ENCODE measurements around the gene NOP9.

GRCh38 chr14:24252289-24253124 lies 47.1 kb upstream of the NOP9 start:
- TF ChIP-seq POLR2AphosphoS5 (IDR thresholded peaks at IDR 0.05; ENCODE audit: low read depth, low read length) = no peak
- TF ChIP-seq REST (IDR thresholded peaks at IDR 0.05; ENCODE audit: insufficient read depth in 1 of 2, low read depth in 2 of 2, low read length in 2 of 2) = no peak
- TF ChIP-seq TAF1 (IDR thresholded peaks at IDR 0.05; ENCODE audit: borderline replicate concordance, insufficient read depth, low read length) = no peak

Data from PFSK-1 (cell line).